IPS DF 6.9 (cell line): ENCODE measurements around the gene ARVCF.

Experiments used
- DNase-seq: peaks from one replicate; pipeline ENCODE4 v3.0.0-alpha.2; 2013; ENCODE audit warnings: low read depth, low spot score
- H3K27ac ChIP-seq: one replicate; pipeline ENCODE4 v1.5.1; 2013; ENCODE audit warnings: low read length, control low read depth
- H3K27me3 ChIP-seq: 2 replicates; pipeline ENCODE4 v1.6.1; 2013; ENCODE audit warnings: mild to moderate bottlenecking, low read length; ENCODE audit not compliant: control insufficient read depth, insufficient read depth
- H3K36me3 ChIP-seq: 2 replicates; pipeline ENCODE4 v1.6.1; 2013; ENCODE audit warnings: low read length; ENCODE audit not compliant: control insufficient read depth, insufficient read depth
- H3K4me1 ChIP-seq: 2 replicates; pipeline ENCODE4 v1.6.1; 2013; ENCODE audit warnings: low read length; ENCODE audit not compliant: control insufficient read depth, insufficient read depth
- H3K4me3 ChIP-seq: 2 replicates; pipeline ENCODE4 v1.5.1; 2013; ENCODE audit warnings: mild to moderate bottlenecking, low read length
- H3K9me3 ChIP-seq: 2 replicates; pipeline ENCODE4 v1.6.1; 2013; ENCODE audit warnings: low read length, inconsistent platforms; ENCODE audit not compliant: control insufficient read depth, insufficient read depth
- WGBS: extraction: QIAGEN DNeasy Blood & Tissue Kit; methylation state at CpG from one replicate; pipeline ENCODE4 v1.1.7; 2013; ENCODE audit warnings: mixed read lengths, missing lambda C conversion rate; ENCODE audit not compliant: insufficient read length, insufficient coverage; 5-methylcytosine and 5-hydroxymethylcytosine counted together

ARVCF gene

GRCh38 chr22:19984851-19985811 is 31.5 kb downstream of the ARVCF start:
- no CpG with 5 or more reads among the region's 11 CpGs for WGBS
- H3K36me3 ChIP-seq, result peaks cover 13% of the 10 kb centered on the region; the same call in 1 of the 2 replicates
- no peaks in the 10 kb centered on the region for H3K9me3 ChIP-seq
- DNase-seq, result no peak
- peaks cover 3% of the 10 kb centered on the region; the same call in 1 of the 2 replicates for H3K4me1 ChIP-seq
- H3K27ac ChIP-seq, result no peak overlapping the region
- no peak overlapping the region for H3K4me3 ChIP-seq
- H3K27me3 ChIP-seq, result no peaks in the 10 kb centered on the region

- Histone ChIP-seq H3K27me3 (no peaks in the 10 kb centered on the region), H3K4me3 (no peak overlapping the region), H3K36me3 (peaks cover 18% of the 10 kb centered on the region), H3K9me3 (no peaks in the 10 kb centered on the region), H3K4me1 (peaks cover 3% of the 10 kb centered on the region; the same call in 1 of the 2 replicates), H3K27ac (no peak overlapping the region)
- DNase-seq, result no peak
- WGBS, result no CpG with 5 or more reads among the region's 19 CpGs
Observed at GRCh38 chr22:19984201-19984753, 32.3 kb downstream of the ARVCF start.

GRCh38 chr22:19983741-19984140 is 32.9 kb downstream of the ARVCF start:
- Histone ChIP-seq H3K27me3 (no peaks in the 10 kb centered on the region), H3K4me1 (peaks cover 3% of the 10 kb centered on the region; the same call in 1 of the 2 replicates), H3K4me3 (no peak overlapping the region), H3K36me3 (peaks cover 23% of the 10 kb centered on the region), H3K27ac (no peak overlapping the region), H3K9me3 (no peaks in the 10 kb centered on the region)
- no peak for DNase-seq
- no CpG with 5 or more reads among the region's 5 CpGs for WGBS

DNA sequence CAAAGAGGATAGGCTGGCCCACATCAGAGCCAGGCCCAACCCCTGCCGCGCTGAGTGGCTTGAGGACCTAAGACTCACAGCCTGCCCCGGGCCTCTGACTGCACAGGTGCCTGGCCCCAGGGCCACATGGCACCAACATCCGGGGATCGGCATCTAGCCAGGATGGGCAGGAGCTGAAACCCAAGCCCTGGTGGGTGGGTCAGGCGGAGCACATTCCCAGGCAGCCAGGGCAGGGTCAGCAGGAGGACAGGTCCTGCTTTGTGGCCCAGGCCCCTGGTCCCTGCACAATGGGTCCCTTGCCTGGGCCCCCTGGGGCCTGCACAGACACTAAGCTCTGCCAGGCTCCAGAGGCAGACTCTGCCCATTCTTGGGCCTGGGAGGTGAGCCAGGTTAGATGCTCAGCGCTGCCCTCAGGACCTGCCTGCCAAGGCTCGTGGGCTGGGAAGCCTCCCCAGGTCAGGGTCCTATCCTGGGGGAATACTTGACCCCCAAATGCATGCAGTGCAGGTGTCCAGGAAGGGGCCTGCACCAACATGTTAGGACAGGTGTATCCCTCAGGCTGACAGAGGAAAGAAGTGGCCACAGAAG is 33.5 kb downstream of the ARVCF start:
- peaks cover 26% of the 10 kb centered on the region for H3K36me3 ChIP-seq
- no peak overlapping the region for H3K27ac ChIP-seq
- H3K27me3 ChIP-seq, result no peaks in the 10 kb centered on the region
- H3K4me3 ChIP-seq, result no peak overlapping the region
- no peak for DNase-seq
- WGBS, result no CpG with 5 or more reads among the region's 8 CpGs
- no peaks in the 10 kb centered on the region for H3K9me3 ChIP-seq
- H3K4me1 ChIP-seq, result peaks cover 3% of the 10 kb centered on the region; the same call in 1 of the 2 replicates

- Histone ChIP-seq H3K27ac (no peak overlapping the region), H3K36me3 (peaks cover 26% of the 10 kb centered on the region)
- no CpG with 5 or more reads among the region's 16 CpGs for WGBS
Observed at GRCh38 chr22:19981961-19982920, 34.4 kb downstream of the ARVCF start.

DNA sequence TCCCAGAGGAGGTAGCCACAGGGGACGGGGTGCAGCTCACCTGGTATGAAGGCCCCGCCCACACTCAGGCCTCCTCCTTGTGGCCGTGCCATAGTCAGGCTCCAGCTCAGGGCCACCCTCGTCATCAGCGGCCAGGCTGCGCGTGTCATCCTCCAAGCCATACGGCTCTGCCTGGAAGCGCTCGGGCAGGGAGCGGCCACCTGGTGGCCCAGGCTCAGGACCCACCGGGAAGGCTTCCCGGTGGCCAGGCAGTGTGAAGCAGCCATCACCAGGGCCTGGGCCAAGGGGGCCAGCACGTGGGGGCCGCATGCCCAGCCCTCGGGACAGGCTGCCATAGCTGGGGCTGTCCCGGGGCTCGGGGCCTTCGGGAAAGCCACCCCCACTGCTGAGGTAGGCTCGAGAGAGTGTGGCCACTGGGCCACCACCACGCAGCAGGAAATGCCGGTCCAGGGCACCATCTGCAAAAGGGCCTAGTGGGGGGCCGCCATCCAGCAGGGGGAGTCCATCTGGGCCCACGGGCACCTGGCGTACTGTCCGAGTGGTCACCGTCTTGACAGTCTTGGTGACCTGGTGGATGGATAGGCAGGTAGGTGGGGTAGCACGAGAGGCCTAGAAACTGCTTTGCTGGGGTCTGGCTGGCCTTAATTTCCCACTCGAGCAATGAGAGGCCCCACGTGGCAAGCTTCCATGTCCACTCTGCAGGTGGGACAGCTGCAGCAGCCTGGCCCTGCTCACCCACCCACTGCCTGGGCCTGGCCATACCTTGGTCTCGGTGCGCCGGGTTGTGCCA is 35.3 kb downstream of the ARVCF start:
- H3K4me1 ChIP-seq, result peaks cover 3% of the 10 kb centered on the region; the same call in 1 of the 2 replicates
- H3K27me3 ChIP-seq, result no peaks in the 10 kb centered on the region
- no peak overlapping the region for H3K4me3 ChIP-seq
- H3K27ac ChIP-seq, result no peak overlapping the region
- peaks cover 26% of the 10 kb centered on the region for H3K36me3 ChIP-seq
- WGBS, result no CpG with 5 or more reads among the region's 33 CpGs
- H3K9me3 ChIP-seq, result no peaks in the 10 kb centered on the region
- no peak for DNase-seq

More at GRCh38 chr22:19981961-19982920, 34.4 kb downstream of the ARVCF start:
- DNase-seq, result no peak
- Histone ChIP-seq H3K4me3 (no peak overlapping the region), H3K9me3 (no peaks in the 10 kb centered on the region), H3K4me1 (peaks cover 3% of the 10 kb centered on the region; the same call in 1 of the 2 replicates), H3K27me3 (no peaks in the 10 kb centered on the region)

DNA sequence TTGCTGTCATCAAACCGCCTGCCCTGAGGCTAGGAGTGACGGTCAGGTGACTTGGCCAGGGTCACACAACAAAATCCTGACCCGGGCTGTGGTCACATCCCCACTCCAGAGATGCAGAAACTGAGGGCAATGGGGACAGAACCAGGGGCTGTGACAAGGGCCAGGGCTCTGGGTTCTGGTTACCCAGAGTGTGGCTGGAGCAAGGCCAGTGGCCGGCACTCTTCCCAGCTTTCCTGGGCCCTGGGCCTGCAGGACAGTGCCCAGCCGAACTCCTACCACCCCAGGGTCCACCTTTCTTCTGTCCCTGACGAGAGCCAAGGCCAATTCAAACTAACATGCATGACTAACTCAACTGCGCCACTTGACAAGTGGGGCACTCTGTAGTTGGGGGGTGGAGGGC is 35.9 kb downstream of the ARVCF start:
- no peak for DNase-seq
- no peaks in the 10 kb centered on the region for H3K27me3 ChIP-seq
- WGBS, result no CpG with 5 or more reads among the region's 7 CpGs
- peaks cover 26% of the 10 kb centered on the region for H3K36me3 ChIP-seq
- H3K9me3 ChIP-seq, result no peaks in the 10 kb centered on the region
- H3K4me3 ChIP-seq, result no peak overlapping the region
- peaks cover under 1% of the 10 kb centered on the region; the same call in 1 of the 2 replicates for H3K4me1 ChIP-seq
- no peak overlapping the region for H3K27ac ChIP-seq

DNA sequence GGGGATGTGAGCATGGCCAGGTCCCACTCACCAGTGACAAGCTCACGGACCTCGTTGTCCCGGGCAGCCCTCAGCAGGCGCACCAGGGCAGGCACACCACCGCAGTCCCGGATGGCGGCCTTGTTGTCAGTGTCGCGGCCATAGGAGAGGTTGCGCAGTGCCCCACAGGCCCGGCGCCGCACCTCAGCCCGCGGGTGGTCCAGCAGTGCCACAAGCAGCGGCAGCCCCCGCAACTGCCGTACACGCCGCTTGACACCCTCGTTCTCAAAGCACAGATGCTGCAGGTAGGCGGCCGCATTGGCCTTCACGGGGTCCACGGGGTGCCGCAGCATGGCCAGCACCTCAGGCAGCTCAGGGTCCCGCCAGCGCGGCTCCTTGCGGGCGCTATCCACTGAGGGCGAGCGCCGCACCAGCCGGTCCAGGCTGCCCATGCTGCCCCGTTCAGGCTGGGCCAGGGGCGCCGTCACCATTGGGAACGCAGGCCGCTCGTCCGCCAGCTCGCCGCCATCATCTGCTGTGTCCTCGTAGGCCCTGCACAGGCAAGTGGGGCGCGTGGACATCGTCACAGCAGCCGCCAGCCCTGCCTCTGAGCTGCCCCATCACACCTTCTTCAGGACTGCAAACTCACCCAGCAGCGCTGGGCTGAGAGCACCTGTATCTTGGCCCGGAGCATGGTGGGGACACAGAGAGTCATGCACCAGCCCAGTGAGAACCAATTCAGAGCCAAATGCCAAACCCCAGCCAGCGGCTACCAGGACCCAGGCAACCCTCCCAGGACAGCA is 36.7 kb downstream of the ARVCF start:
- H3K36me3 ChIP-seq, result peaks cover 26% of the 10 kb centered on the region
- H3K4me3 ChIP-seq, result no peak overlapping the region
- H3K9me3 ChIP-seq, result no peaks in the 10 kb centered on the region
- no peak for DNase-seq
- H3K27me3 ChIP-seq, result no peaks in the 10 kb centered on the region
- peaks cover 8% of the 10 kb centered on the region for H3K4me1 ChIP-seq
- no CpG with 5 or more reads among the region's 52 CpGs for WGBS
- no peak overlapping the region for H3K27ac ChIP-seq

- Histone ChIP-seq H3K9me3 (no peaks in the 10 kb centered on the region), H3K4me3 (no peak overlapping the region), H3K27me3 (no peaks in the 10 kb centered on the region), H3K36me3 (peaks cover 26% of the 10 kb centered on the region), H3K4me1 (peaks cover 10% of the 10 kb centered on the region), H3K27ac (no peak overlapping the region)
- no peak for DNase-seq
- WGBS, result no CpG with 5 or more reads among the region's 17 CpGs
Observed at GRCh38 chr22:19978748-19979147, 37.9 kb downstream of the ARVCF start.
